GM10248 (cell line): ENCODE results near the gene UQCC2.

Source experiments
- CTCF ChIA-PET: fragments of 300-600 bp; sonication (Branson Sonifier 250); formaldehyde crosslinking; extraction: SDS; loops from one replicate; lab custom pipeline; 2021; ENCODE audit warnings: antibody characterized with exemption; lab: Yijun Ruan, JAX
- POLR2A ChIA-PET: fragments of 350-650 bp; sonication (Branson Sonifier 250); formaldehyde crosslinking; extraction: SDS; loops from one replicate; lab custom pipeline; 2020; ENCODE audit warnings: antibody characterized with exemption; lab: Yijun Ruan, JAX
- DNase-seq: peaks from one replicate; pipeline ENCODE4 v3.0.0; 2012; ENCODE audit errors: extremely low spot score
- CTCF ChIP-seq: IDR thresholded peaks from 2 replicates; pipeline ENCODE4 v1.5.1; 2012; ENCODE audit warnings: mild to moderate bottlenecking, low read depth; ENCODE audit errors: extremely low read depth, missing control alignments, control extremely low read depth

Gene UQCC2

GRCh38 chr6:33711140-33712129 is at the start of gene UQCC2:
Gene UQCC2, minus strand, starts transcription at chr6:33711700. Its CDS starts 14 bp downstream, at chr6:33711686.
- CTCF ChIA-PET: interaction anchor here (0.9 to 3.7 kb wide), 22 partner anchors 9 to 286 kb away, joined by 3 to 62 read pairs (median 6); partner anchors contain the start of gene BAK1
- peak; percentile 66 for TF ChIP-seq CTCF
- peak; percentile 98 for DNase-seq
- POLR2A ChIA-PET: interaction anchor here (1.5 to 1.8 kb wide), 2 partner anchors 11 to 77 kb away, joined by 3 to 6 read pairs; partner anchors contain the start of gene LEMD2

GRCh38 chr6:33759887-33760629 is 48.6 kb upstream of the UQCC2 start:
- POLR2A ChIA-PET: no interaction called here
- CTCF ChIA-PET: interaction anchor here (1.0 to 8.3 kb wide), 5 partner anchors 11 to 267 kb away, joined by 3 to 78 read pairs (median 3); no protein-coding TSS in a partner anchor
- TF ChIP-seq CTCF: no peak

GRCh38 chr6:33758815-33759216 is 47.3 kb upstream of the UQCC2 start:
- no peak for TF ChIP-seq CTCF
- CTCF ChIA-PET: interaction anchor here (8.3 kb wide), 1 partner anchor 12 kb away, joined by 78 read pairs; no protein-coding TSS in a partner anchor
- DNase-seq: no peak
- POLR2A ChIA-PET: no interaction called here

More at GRCh38 chr6:33759887-33760629, 48.6 kb upstream of the UQCC2 start:
- no peak for DNase-seq

- POLR2A ChIA-PET: no interaction called here
- DNase-seq: no peak
- CTCF ChIA-PET: interaction anchor here (1.1 to 8.3 kb wide), 3 partner anchors 13 to 57 kb away, joined by 3 to 78 read pairs (median 24); no protein-coding TSS in a partner anchor
- no peak for TF ChIP-seq CTCF
Observed at GRCh38 chr6:33757906-33758305, 46.4 kb upstream of the UQCC2 start.

GRCh38 chr6:33757113-33757512 is 45.6 kb upstream of the UQCC2 start:
- TF ChIP-seq CTCF: no peak
- ChIA-PET CTCF (interaction anchor here (1.1 to 8.3 kb wide), 4 partner anchors 12 to 56 kb away, joined by 3 to 78 read pairs (median 14); no protein-coding TSS in a partner anchor), POLR2A (no interaction called here)
- DNase-seq: no peak
